HepG2 (cell line): ENCODE results near the gene SBK1. TPM values are rescaled to one million over a fixed set of nuclear protein-coding genes. Genes with fewer than 3 reads are reported as not detected.

Experiments used
- ATAC-seq: fragments of 200-7000 bp; cut with Tn5 transposase; 3 replicates; pipeline ENCODE4 v1.9.1; 2020; ENCODE audit warnings: mild to moderate bottlenecking, moderate library complexity
- BruUV-seq: library from RNA; stranded (reverse); fragments of 400-500 nt; replicated peaks from 2 replicates; lab custom pipeline; 2021; lab: Mats Ljungman, UMichigan
- CTCF ChIA-PET: fragments of 300-600 bp; formaldehyde crosslinking; extraction: SDS; loops from one replicate; lab custom pipeline; 2021; ENCODE audit warnings: low total read pairs, inconsistent platforms, low intra/inter-chr PET ratio; lab: Yijun Ruan, JAX
- POLR2A ChIA-PET: fragments of 350-600 bp; sonication (Branson Sonifier 250); formaldehyde crosslinking; loops from one replicate; lab custom pipeline; 2020; ENCODE audit warnings: antibody characterized with exemption, inconsistent platforms; lab: Yijun Ruan, JAX
- DNase-seq: peaks from one replicate; pipeline ENCODE4 v3.0.0-alpha.2; 2015; ENCODE audit warnings: low spot score
- FAIRE-seq: peaks from 3 replicates; lab custom pipeline; 2011; peaks lifted over from hg19 to GRCh38; lab: Jason Lieb, UNC
- H2AFZ ChIP-seq: one replicate; pipeline ENCODE4 v1.6.1; 2011; ENCODE audit warnings: low read length, inconsistent platforms
- H3K27ac ChIP-seq: fragments of 300-600 bp; 3 replicates; pipeline ENCODE4 v1.8.0; 2011; ENCODE audit warnings: mixed run types, mild to moderate bottlenecking, mixed read lengths, low read length, inconsistent platforms; ENCODE audit not compliant: insufficient read depth; ENCODE audit errors: extremely low read length
- H3K27me3 ChIP-seq, 2 experiments: fragments of 200-600 bp in 1 of 2; 2 replicates in 1 of 2; 3 replicates in 1 of 2; pipeline versions ENCODE4 v1.6.0 to v1.8.0; 2011; ENCODE audit warnings: low read length in 2 of 2, mild to moderate bottlenecking in 2 of 2, moderate library complexity in 2 of 2, inconsistent platforms in 1 of 2; ENCODE audit not compliant: insufficient read depth in 2 of 2, control insufficient read depth in 1 of 2
- H3K36me3 ChIP-seq, 2 experiments: fragments of 200-600 bp in 1 of 2; replicated peaks in 1 of 2; 2 replicates in 1 of 2; 3 replicates in 1 of 2; pipeline versions ENCODE4 v1.5.1 to v1.8.0; 2011; ENCODE audit warnings: low read length in 2 of 2, inconsistent platforms in 1 of 2; ENCODE audit not compliant: insufficient read depth in 2 of 2, control insufficient read depth in 1 of 2
- H3K4me1 ChIP-seq: 2 replicates; pipeline ENCODE4 v1.5.1; 2012; ENCODE audit warnings: low read length, inconsistent platforms; ENCODE audit not compliant: insufficient read depth
- H3K4me2 ChIP-seq: 2 replicates; pipeline ENCODE4 v1.6.0; 2011; ENCODE audit warnings: low read depth, low read length, inconsistent platforms
- H3K4me3 ChIP-seq, 3 experiments: fragments of 200-600 bp in 1 of 3; sonication (generic), shearing (Covaris generic) in 1 of 3; replicated peaks in 1 of 3; 2 replicates each; pipeline ENCODE4 v1.5.1; 2011 to 2016; ENCODE audit warnings: low read length in 3 of 3, inconsistent platforms in 2 of 3, low read depth in 2 of 3, mild to moderate bottlenecking in 2 of 3, control low read depth in 1 of 3, mixed read lengths in 1 of 3; ENCODE audit not compliant: insufficient read depth in 1 of 3
- H3K79me2 ChIP-seq: one replicate; pipeline ENCODE4 v1.6.1; 2011; ENCODE audit warnings: low read length, inconsistent platforms; ENCODE audit not compliant: insufficient read depth
- H3K9ac ChIP-seq: 2 replicates; pipeline ENCODE4 v1.6.0; 2011; ENCODE audit warnings: mild to moderate bottlenecking, low read depth, low read length, inconsistent platforms; ENCODE audit not compliant: insufficient read depth
- H3K9me3 ChIP-seq: 2 replicates; pipeline ENCODE4 v1.5.1; 2012; ENCODE audit warnings: mild to moderate bottlenecking, low read length
- H4K20me1 ChIP-seq: 2 replicates; pipeline ENCODE4 v1.6.0; 2011; ENCODE audit warnings: inconsistent platforms, mild to moderate bottlenecking, low read length, moderate library complexity; ENCODE audit not compliant: insufficient read depth
- CCDC6 ChIP-seq: sonication (generic); formaldehyde crosslinking; IDR thresholded peaks from 2 replicates; pipeline ENCODE4 v1.8.1; 2022; ENCODE audit warnings: mild to moderate bottlenecking, missing genetic modification reagents, moderate library complexity
- DNMT3B ChIP-seq: conservative IDR thresholded peaks from 2 replicates; pipeline ENCODE4 v1.6.1; 2016; ENCODE audit warnings: missing biosample characterization, control low read depth
- NCOA2 ChIP-seq: sonication (generic); formaldehyde crosslinking; IDR thresholded peaks from 2 replicates; pipeline ENCODE4 v1.8.0; 2022; ENCODE audit warnings: inconsistent platforms
- PHF20 ChIP-seq: sonication (generic); formaldehyde crosslinking; IDR thresholded peaks from 2 replicates; pipeline ENCODE4 v1.5.0; 2020; ENCODE audit warnings: mild to moderate bottlenecking, missing genetic modification reagents
- RFXANK ChIP-seq: IDR thresholded peaks from 2 replicates; pipeline ENCODE4 v1.6.1; 2016
- SNRNP70 ChIP-seq: fragments of 200-400 bp; formaldehyde crosslinking; IDR thresholded peaks from 2 replicates; pipeline ENCODE4 v1.6.1; 2017; ENCODE audit warnings: mild to moderate bottlenecking, low read depth, low read length, moderate library complexity
- SP2 ChIP-seq: sonication (generic); formaldehyde crosslinking; IDR thresholded peaks from 2 replicates; pipeline ENCODE4 v1.5.1; 2020; ENCODE audit warnings: mild to moderate bottlenecking, missing genetic modification reagents
- TOPORS ChIP-seq: sonication (generic); formaldehyde crosslinking; IDR thresholded peaks from 2 replicates; pipeline ENCODE4 v1.8.0; 2023; ENCODE audit warnings: mild to moderate bottlenecking, missing genetic modification reagents
- ZIK1 ChIP-seq: sonication (generic); formaldehyde crosslinking; IDR thresholded peaks from 2 replicates; pipeline ENCODE4 v1.5.0; 2020; ENCODE audit warnings: mild to moderate bottlenecking, low read depth, missing genetic modification reagents, borderline replicate concordance
- ZNF230 ChIP-seq: sonication (generic); formaldehyde crosslinking; IDR thresholded peaks from 2 replicates; pipeline ENCODE4 v1.4.0; 2020; ENCODE audit warnings: mild to moderate bottlenecking, missing genetic modification reagents
- ZNF468 ChIP-seq: sonication (generic); formaldehyde crosslinking; IDR thresholded peaks from 2 replicates; pipeline ENCODE4 v1.8.0; 2022; ENCODE audit warnings: mild to moderate bottlenecking, moderate library complexity, missing genetic modification reagents
- ZNF556 ChIP-seq: sonication (generic); formaldehyde crosslinking; IDR thresholded peaks from 2 replicates; pipeline ENCODE4 v1.4.0; 2020; ENCODE audit warnings: mild to moderate bottlenecking, missing genetic modification reagents, borderline replicate concordance
- ZNF749 ChIP-seq: sonication (generic); formaldehyde crosslinking; IDR thresholded peaks from 2 replicates; pipeline ENCODE4 v1.8.0; 2022; ENCODE audit warnings: mild to moderate bottlenecking, missing genetic modification reagents, moderate library complexity, borderline replicate concordance
- ZNF790 ChIP-seq: sonication (generic); formaldehyde crosslinking; IDR thresholded peaks from 2 replicates; pipeline ENCODE4 v1.8.0; 2022; ENCODE audit warnings: missing genetic modification reagents, mild to moderate bottlenecking, borderline replicate concordance
- WGBS: methylation state at CpG from one replicate; pipeline ENCODE4 v1.1.6; 2017; ENCODE audit warnings: low lambda C conversion rate; 5-methylcytosine and 5-hydroxymethylcytosine counted together
- in situ Hi-C: cut with HindIII; loops from 2 replicates; pipeline ENCODE4 v1.10.0; 2017; ENCODE audit warnings: low pct_unique_long_range_greater_than_20kb; ENCODE audit not compliant: extremely low pct_ligation_motif_present
- intact Hi-C: fragments of 100-400 bp; cut with micrococcal nuclease; formaldehyde crosslinking; loops from one replicate; pipeline ENCODE4 v1.10.0; 2022; ENCODE audit not compliant: unreplicated experiment
- polyA plus RNA-seq, 8 experiments: library from polyadenylated mRNA; depleted of rRNA in 3 of 8; stranded (reverse) in 7 of 8; unstranded in 1 of 8; fragments of >200 nt; fragmentation: Illumina TruSeq in 4 of 8; extraction: Trizol in 4 of 8; gene quantifications; 2 replicates each; pipeline versions ENCODE4 v1.2.1 to v1.2.3, GENCODE V29; 2011 to 2016; ENCODE audit warnings: low read depth in 4 of 8, missing spikeins in 1 of 8, mixed read lengths in 1 of 8; ENCODE audit not compliant: insufficient read depth in 1 of 8
- total RNA-seq, 5 experiments: library from RNA; depleted of rRNA; stranded (reverse); fragments of >200 nt; fragmentation: Illumina TruSeq; extraction: Trizol; gene quantifications; 2 replicates each; pipeline ENCODE4 v1.2.3, GENCODE V29; 2016; ENCODE audit warnings: low read depth in 1 of 5
- TF ChIP-seq, protein P1 (sequence below): sonication (generic); formaldehyde crosslinking; IDR thresholded peaks from 2 replicates; pipeline ENCODE4 v1.5.0; 2020; ENCODE audit warnings: mild to moderate bottlenecking, missing genetic modification reagents
- TF ChIP-seq, protein P2 (sequence below): sonication (generic); formaldehyde crosslinking; IDR thresholded peaks from 2 replicates; pipeline ENCODE4 v1.8.0; 2023; ENCODE audit warnings: mild to moderate bottlenecking, missing genetic modification reagents
- TF ChIP-seq, protein P3 (sequence below): sonication (generic); formaldehyde crosslinking; conservative IDR thresholded peaks from 2 replicates; pipeline ENCODE4 v1.4.0; 2020; ENCODE audit warnings: missing genetic modification reagents
- TF ChIP-seq, protein P4 (sequence below), 2 experiments: fragments of 450-650 bp in 1 of 2; sonication (generic) in 1 of 2; formaldehyde crosslinking; IDR thresholded peaks; 2 replicates each; pipeline versions ENCODE4 v1.5.0 to v1.8.0; 2020 to 2022; ENCODE audit warnings: mild to moderate bottlenecking in 1 of 2, missing genetic modification reagents in 1 of 2

SBK1 gene
- total and polyA plus RNA-seq, 2 of the 13 experiments (the other 11 are each of a cell fraction or from before 2014, with no cell fraction given): 0.15 to 0.17 TPM

DNA sequence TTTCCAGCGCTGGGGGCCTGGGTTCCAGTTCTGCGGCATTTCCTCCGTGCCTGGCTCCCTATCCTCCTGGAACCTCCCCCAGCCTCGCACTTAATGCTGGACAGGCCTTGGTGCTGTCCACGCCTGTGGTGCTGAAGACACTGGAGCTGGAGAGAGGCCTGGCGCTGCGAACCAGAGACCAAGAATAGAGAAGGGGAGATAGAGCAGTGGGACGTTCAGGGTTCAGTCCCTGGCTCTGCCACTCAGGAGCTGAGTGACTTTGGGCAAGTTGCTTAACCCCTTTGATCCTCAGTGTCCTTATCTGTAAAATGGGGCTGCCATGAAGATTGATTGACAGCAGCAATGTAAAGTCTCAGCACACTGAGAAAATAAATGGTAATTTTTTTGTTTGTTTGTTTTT, 11.9 kb downstream of the SBK1 start:
- H4K20me1 ChIP-seq: peaks cover 5% of the 10 kb centered on the region; the same call in 1 of the 2 replicates
- peak; percentile 48 for DNase-seq
- H3K79me2 ChIP-seq: no peaks in the 10 kb centered on the region
- peaks cover 6% of the 10 kb centered on the region; the same call in 1 of the 2 replicates for H3K4me1 ChIP-seq
- H3K9ac ChIP-seq: no peak overlapping the region
- intact Hi-C loops (no loop called here), in situ Hi-C loops (no loop called here)
- H3K27me3 ChIP-seq: peaks cover 5 to 32% of the 10 kb centered on the region in 2 experiments; a peak in 3 of 5 replicates
- BruUV-seq: no TSS peak
- H3K4me3 ChIP-seq: no peak overlapping the region
- WGBS: 19% methylated on average over 8 of the region's 8 CpGs
- H3K9me3 ChIP-seq: no peaks in the 10 kb centered on the region
- H2AFZ ChIP-seq: no peak overlapping the region
- no peak overlapping the region for H3K4me2 ChIP-seq
- CTCF ChIA-PET: no interaction called here
- FAIRE-seq: no peak
- peak; percentile 67 for ATAC-seq
- H3K36me3 ChIP-seq: no peaks in the 10 kb centered on the region
- POLR2A ChIA-PET: no interaction called here
- H3K27ac ChIP-seq: no peak overlapping the region
- TF ChIP-seq SP2 (CRISPR knock-in tag) (peak; percentile 41; the same call in 1 of the 2 replicates), ZNF556 (CRISPR knock-in tag) (peak; percentile 45; the same call in 1 of the 2 replicates), NCOA2 (CRISPR knock-in tag) (peak; percentile 76), ZNF230 (CRISPR knock-in tag) (peak; percentile 89; the same call in 1 of the 2 replicates), CCDC6 (CRISPR knock-in tag) (peak; percentile 77; the same call in 1 of the 2 replicates), TOPORS (CRISPR knock-in tag) (no peak), ZNF749 (CRISPR knock-in tag) (peak; percentile 91; the same call in 1 of the 2 replicates), RFXANK (CRISPR knock-in tag) (peak; percentile 86; the same call in 1 of the 2 replicates), ZNF468 (CRISPR knock-in tag) (no peak), DNMT3B (CRISPR knock-in tag) (peak; percentile 97; the same call in 1 of the 2 replicates), PHF20 (CRISPR knock-in tag) (peak; percentile 47; the same call in 1 of the 2 replicates), ZNF790 (CRISPR knock-in tag) (peak; percentile 74; the same call in 1 of the 2 replicates), SNRNP70 (no peak), ZIK1 (CRISPR knock-in tag) (0 out of 2 replicates have a peak, but pooled peaks have one; percentile 79)
- TF ChIP-seq, protein P1, sequence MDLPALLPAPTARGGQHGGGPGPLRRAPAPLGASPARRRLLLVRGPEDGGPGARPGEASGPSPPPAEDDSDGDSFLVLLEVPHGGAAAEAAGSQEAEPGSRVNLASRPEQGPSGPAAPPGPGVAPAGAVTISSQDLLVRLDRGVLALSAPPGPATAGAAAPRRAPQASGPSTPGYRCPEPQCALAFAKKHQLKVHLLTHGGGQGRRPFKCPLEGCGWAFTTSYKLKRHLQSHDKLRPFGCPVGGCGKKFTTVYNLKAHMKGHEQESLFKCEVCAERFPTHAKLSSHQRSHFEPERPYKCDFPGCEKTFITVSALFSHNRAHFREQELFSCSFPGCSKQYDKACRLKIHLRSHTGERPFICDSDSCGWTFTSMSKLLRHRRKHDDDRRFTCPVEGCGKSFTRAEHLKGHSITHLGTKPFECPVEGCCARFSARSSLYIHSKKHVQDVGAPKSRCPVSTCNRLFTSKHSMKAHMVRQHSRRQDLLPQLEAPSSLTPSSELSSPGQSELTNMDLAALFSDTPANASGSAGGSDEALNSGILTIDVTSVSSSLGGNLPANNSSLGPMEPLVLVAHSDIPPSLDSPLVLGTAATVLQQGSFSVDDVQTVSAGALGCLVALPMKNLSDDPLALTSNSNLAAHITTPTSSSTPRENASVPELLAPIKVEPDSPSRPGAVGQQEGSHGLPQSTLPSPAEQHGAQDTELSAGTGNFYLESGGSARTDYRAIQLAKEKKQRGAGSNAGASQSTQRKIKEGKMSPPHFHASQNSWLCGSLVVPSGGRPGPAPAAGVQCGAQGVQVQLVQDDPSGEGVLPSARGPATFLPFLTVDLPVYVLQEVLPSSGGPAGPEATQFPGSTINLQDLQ (CRISPR knock-in tag): peak; percentile 56; the same call in 1 of the 2 replicates
- TF ChIP-seq, protein P2, sequence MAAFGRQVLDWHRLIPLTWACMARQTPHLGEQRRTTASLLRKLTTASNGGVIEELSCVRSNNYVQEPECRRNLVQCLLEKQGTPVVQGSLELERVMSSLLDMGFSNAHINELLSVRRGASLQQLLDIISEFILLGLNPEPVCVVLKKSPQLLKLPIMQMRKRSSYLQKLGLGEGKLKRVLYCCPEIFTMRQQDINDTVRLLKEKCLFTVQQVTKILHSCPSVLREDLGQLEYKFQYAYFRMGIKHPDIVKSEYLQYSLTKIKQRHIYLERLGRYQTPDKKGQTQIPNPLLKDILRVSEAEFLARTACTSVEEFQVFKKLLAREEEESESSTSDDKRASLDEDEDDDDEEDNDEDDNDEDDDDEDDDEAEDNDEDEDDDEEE (CRISPR knock-in tag): 0 out of 2 replicates have a peak, but pooled peaks have one; percentile 65
- TF ChIP-seq, protein P3, sequence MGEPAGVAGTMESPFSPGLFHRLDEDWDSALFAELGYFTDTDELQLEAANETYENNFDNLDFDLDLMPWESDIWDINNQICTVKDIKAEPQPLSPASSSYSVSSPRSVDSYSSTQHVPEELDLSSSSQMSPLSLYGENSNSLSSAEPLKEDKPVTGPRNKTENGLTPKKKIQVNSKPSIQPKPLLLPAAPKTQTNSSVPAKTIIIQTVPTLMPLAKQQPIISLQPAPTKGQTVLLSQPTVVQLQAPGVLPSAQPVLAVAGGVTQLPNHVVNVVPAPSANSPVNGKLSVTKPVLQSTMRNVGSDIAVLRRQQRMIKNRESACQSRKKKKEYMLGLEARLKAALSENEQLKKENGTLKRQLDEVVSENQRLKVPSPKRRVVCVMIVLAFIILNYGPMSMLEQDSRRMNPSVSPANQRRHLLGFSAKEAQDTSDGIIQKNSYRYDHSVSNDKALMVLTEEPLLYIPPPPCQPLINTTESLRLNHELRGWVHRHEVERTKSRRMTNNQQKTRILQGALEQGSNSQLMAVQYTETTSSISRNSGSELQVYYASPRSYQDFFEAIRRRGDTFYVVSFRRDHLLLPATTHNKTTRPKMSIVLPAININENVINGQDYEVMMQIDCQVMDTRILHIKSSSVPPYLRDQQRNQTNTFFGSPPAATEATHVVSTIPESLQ (CRISPR knock-in tag): peak; percentile 98
- TF ChIP-seq, protein P4, sequence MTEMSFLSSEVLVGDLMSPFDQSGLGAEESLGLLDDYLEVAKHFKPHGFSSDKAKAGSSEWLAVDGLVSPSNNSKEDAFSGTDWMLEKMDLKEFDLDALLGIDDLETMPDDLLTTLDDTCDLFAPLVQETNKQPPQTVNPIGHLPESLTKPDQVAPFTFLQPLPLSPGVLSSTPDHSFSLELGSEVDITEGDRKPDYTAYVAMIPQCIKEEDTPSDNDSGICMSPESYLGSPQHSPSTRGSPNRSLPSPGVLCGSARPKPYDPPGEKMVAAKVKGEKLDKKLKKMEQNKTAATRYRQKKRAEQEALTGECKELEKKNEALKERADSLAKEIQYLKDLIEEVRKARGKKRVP (CRISPR knock-in tag; IDR thresholded peaks at IDR 0.05): peak in 1 of 2 experiments; percentile 41; a peak in 1 of 4 replicates
